Activated naive CD4-positive, alpha-beta T cell treated with anti-CD3 and anti-CD28 coated beads, Interleukin-2, amount 50 U/mL, for 24 hours (primary cell): Measurements from ENCODE around the gene PEPD.
"Not testable (repeated sequence)": the region's sequence is repeated elsewhere in the genome, so short reads cannot be mapped to it uniquely, and the experiment has no call there.

Source experiments
- H3K27ac Mint-ChIP-seq: one replicate; pipeline ENCODE4 v1.8.0; 2021; ENCODE audit warnings: mild to moderate bottlenecking, mixed read lengths
- H3K27me3 Mint-ChIP-seq: one replicate; pipeline ENCODE4 v1.8.0; 2021; ENCODE audit warnings: mixed read lengths
- H3K36me3 Mint-ChIP-seq: one replicate; pipeline ENCODE4 v1.8.0; 2021; ENCODE audit warnings: mixed read lengths
- H3K4me1 Mint-ChIP-seq: one replicate; pipeline ENCODE4 v1.8.0; 2021; ENCODE audit warnings: mixed read lengths
- H3K4me3 Mint-ChIP-seq: one replicate; pipeline ENCODE4 v1.8.0; 2021; ENCODE audit warnings: mild to moderate bottlenecking, mixed read lengths
- H3K9me3 Mint-ChIP-seq: one replicate; pipeline ENCODE4 v1.8.0; 2021; ENCODE audit warnings: mixed read lengths

The PEPD gene

DNA sequence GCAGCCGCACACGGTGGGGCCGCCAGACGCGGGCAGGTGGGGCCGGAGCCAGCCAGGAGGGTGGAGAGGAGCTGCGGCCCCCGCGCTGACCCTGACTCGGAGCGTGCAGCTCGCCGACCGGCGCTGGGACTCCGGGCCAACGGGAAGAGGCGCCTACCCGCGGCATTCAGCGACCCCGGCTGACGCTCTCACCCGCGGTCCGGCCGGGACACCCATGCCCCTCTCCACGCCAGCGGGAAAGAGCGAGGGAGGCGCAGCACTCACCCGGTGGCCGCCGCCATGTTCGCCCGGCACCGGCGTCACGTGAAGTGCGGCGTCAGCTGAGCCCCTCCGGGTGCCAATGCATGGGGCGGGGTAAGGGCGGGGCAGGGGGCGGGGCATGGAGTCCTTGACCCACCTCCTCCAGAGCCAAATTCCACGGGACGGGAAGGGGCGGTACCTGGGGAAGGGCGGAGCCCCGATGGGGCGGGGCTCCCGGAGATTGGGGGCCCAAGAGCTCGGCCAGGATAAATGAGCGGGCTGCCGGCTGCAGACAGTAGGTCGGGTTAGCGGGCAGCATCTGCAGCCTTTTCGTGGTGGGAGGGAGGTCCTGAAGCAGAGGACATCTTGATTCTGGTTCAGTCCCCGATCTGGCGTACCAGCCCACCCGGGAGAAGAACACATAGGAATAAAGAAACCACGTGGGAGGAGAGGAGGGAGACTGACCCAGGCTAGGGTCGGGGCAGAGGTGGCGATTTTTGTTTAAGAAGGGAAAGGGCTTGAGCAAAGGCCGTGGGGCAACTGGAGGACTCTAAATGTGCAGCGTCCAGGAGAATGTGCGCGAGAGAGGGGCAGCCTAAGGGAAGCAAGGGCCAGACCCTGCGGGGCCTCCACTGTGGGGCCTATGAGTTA is at the start of gene PEPD:
Gene PEPD, minus strand, starts transcription at position 312 of the 891 bp plus-strand sequence. Its CDS starts 31 bp downstream, at position 281.
- no peaks in the 10 kb centered on the region for H3K36me3 Mint-ChIP-seq
- peaks cover 26% of the 10 kb centered on the region for H3K4me1 Mint-ChIP-seq
- H3K9me3 Mint-ChIP-seq: no peaks in the 10 kb centered on the region
- H3K27ac Mint-ChIP-seq: peak within 1 kb of the TSS; percentile 51
- H3K4me3 Mint-ChIP-seq: peak within 1 kb of the TSS; percentile 87
- H3K27me3 Mint-ChIP-seq: no peaks in the 10 kb centered on the region

DNA sequence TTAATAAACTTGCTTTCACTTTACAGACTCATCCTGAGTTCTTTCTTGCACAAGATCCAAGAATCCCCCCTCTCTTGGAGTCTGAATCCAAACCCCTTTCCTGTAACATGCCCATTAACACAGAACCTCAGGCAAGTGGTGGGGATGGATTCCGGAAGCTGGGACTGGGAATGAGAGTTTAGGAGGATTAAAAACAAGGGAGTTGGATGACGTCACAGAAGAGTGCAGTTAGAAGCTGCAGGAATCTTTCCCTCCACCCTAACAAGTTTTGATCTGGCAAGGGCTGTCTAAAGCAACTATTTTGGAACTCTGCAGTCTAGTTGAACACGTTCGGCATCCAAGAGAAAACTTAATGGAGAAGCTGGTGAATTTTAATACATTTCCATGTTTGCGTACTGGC is 48.2 kb upstream of the PEPD start:
- no peak overlapping the region for H3K4me3 Mint-ChIP-seq
- no peaks in the 10 kb centered on the region for H3K36me3 Mint-ChIP-seq
- H3K9me3 Mint-ChIP-seq: peaks cover 4% of the 10 kb centered on the region
- no peaks in the 10 kb centered on the region for H3K4me1 Mint-ChIP-seq
- H3K27ac Mint-ChIP-seq: no peak overlapping the region
- H3K27me3 Mint-ChIP-seq: peaks cover 19% of the 10 kb centered on the region

DNA sequence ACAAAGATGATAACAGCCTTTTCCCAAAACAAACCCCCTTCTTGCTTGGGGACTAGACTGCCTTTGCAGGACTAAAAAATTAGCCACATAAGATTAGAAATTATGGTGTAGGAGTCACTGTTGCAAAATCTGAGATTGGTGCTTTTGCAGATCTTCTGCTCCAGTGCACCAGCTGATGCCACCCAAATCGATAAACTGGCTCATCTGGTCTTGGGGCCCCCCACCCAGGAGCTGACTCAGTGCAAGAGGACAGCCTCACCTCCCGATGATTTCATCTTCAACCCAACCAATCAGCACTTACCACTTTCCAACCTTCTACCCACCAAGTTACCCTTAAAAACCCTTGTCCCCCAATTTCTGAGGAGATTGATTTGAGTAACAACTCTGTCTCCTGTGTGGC is 47.1 kb upstream of the PEPD start:
- no peak overlapping the region for H3K27ac Mint-ChIP-seq
- no peaks in the 10 kb centered on the region for H3K36me3 Mint-ChIP-seq
- H3K27me3 Mint-ChIP-seq: peaks cover 21% of the 10 kb centered on the region
- no peaks in the 10 kb centered on the region for H3K4me1 Mint-ChIP-seq
- no peak overlapping the region for H3K4me3 Mint-ChIP-seq
- H3K9me3 Mint-ChIP-seq: no peaks in the 10 kb centered on the region

DNA sequence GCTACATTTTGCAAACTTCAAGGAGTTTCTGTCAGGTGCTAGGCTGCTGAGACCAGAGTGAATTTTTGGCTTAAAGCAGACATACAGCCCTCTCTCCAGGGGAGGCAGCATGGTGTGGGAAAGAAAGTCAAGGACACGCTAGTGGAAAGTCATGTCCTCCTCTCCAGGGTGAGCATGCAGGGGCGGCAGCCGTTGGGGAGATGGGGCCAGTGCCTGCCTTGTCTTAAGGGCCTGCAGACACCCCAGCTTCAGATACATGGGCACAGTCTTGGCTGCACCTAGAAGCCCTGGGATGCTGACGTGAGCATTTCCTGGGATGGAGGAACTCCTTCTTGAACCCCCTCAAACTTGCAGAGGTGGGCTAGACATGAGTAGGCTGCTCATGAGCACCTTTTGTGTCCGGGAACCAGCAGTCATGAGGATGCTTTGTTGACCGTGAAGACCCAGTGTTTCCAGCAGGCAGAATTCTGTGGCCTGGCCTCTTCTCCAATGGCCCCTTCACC is 43.3 kb upstream of the PEPD start:
- Mint-ChIP-seq H3K27ac (no peak overlapping the region), H3K4me3 (no peak overlapping the region), H3K4me1 (no peaks in the 10 kb centered on the region), H3K27me3 (peaks cover 15% of the 10 kb centered on the region), H3K9me3 (no peaks in the 10 kb centered on the region), H3K36me3 (no peaks in the 10 kb centered on the region)

DNA sequence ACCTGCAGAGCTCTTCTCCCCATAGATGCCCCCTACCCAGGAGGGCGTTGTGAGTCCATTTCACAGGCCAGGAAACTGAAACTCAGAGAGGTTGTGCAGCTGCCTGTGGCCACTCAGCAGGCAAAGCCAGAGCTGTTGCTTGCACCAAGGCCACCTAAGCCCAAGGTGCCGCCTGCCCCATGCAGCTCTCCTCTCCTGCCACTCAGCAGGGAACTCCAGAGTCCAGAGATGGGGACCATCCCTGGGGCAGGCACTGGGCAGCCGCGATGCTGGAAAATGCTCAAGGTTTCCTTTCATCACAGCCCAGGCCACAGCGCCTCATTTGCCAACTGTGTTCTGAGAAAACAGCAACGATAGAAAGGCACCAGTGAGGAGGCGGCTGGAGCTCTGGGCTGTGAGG is 41.0 kb upstream of the PEPD start:
- Mint-ChIP-seq H3K36me3 (no peaks in the 10 kb centered on the region), H3K4me3 (no peak overlapping the region)

DNA sequence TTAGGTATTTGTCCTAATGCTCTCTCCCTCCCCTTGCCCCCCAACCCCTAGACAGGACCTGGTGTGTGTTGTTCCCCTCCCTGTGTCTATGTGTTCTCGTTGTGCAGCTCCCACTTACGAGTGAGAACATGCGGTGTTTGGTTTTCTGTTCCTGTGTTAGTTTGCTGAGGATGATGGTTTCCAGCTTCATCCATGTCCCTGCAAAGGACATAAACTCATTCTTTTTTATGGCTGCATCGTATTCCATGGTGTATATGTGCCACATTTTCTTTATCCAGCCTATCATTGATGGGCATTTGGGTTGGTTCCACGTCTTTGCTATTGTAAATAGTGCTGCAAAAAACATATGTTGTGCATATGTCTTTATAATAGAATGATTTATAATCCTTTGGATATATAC is 40.1 kb upstream of the PEPD start:
- not testable (repeated sequence) for H3K4me3 Mint-ChIP-seq, H3K27me3 Mint-ChIP-seq, H3K9me3 Mint-ChIP-seq, H3K4me1 Mint-ChIP-seq, H3K27ac Mint-ChIP-seq, H3K36me3 Mint-ChIP-seq

More for the DNA sequence above, 41.0 kb upstream of the PEPD start:
- H3K27me3 Mint-ChIP-seq: peaks cover 9% of the 10 kb centered on the region
- H3K27ac Mint-ChIP-seq: no peak overlapping the region
- H3K4me1 Mint-ChIP-seq: no peaks in the 10 kb centered on the region
- no peaks in the 10 kb centered on the region for H3K9me3 Mint-ChIP-seq

DNA sequence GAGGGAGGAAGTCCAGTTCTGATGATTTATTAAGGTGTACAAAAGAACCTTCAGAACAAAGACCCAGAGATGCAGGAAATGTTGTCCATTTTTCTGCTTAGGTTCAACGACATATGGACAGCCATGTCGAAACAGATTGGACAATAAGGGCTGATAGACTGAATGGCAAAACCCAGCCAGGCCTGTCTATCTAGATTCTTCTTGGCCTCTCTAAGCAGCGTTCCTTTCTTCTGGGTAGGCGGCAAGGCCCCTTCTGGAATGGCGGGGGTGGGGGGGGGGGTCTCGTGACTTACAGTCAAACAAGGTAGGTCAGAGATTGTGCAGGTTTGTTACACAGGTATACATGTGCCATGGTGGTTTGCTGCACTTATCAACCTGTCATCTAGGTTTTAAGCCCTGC is 39.7 kb upstream of the PEPD start:
- Mint-ChIP-seq H3K27ac (no peak overlapping the region), H3K36me3 (no peaks in the 10 kb centered on the region), H3K9me3 (no peaks in the 10 kb centered on the region), H3K4me3 (no peak overlapping the region), H3K27me3 (peaks cover 7% of the 10 kb centered on the region), H3K4me1 (no peaks in the 10 kb centered on the region)

DNA sequence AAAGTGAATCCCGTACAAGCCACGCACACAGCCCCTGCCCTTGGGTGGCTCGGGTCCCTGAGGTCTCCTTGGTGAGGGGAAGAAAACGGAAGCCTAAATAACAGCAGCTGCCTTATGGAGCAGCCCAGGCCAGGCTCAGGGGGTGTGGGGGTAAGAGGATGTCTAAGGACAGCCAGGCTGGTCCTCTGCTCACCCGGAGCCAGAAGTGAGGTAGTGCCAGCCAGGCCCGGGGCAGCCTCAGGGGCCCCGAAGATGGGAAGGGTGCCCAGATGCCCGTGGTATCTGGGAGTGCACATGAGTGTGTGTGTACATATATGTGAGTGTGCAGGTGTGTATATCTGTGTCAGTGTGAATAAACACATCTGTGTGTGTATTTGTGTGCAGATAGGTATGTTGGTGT is 38.4 kb upstream of the PEPD start:
- H3K4me1 Mint-ChIP-seq: no peaks in the 10 kb centered on the region
- no peaks in the 10 kb centered on the region for H3K9me3 Mint-ChIP-seq
- H3K36me3 Mint-ChIP-seq: no peaks in the 10 kb centered on the region
- H3K4me3 Mint-ChIP-seq: no peak overlapping the region
- H3K27ac Mint-ChIP-seq: no peak overlapping the region
- H3K27me3 Mint-ChIP-seq: peaks cover 2% of the 10 kb centered on the region

DNA sequence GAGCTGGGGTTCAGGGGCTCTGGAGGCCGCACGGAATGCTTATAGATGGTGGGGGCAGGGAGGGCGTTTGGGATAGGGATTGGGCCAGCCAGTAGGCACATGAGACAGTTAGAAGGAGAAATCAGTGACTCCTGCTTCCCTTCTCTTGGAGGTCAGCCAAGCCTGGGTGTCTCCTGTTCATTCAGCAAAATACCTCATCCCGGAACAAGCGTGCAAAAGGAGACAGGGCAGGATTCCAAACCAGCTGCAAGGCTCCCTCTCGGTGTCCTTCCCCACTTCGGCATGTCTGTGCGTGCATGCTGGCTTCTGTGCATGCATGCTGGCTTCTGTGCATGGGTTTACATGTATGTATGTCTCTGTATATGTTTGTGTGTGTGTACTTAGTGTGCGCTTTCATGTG is 37.3 kb upstream of the PEPD start:
- Mint-ChIP-seq H3K9me3 (no peaks in the 10 kb centered on the region), H3K36me3 (no peaks in the 10 kb centered on the region), H3K4me1 (no peaks in the 10 kb centered on the region), H3K27me3 (peaks cover 1% of the 10 kb centered on the region), H3K27ac (no peak overlapping the region), H3K4me3 (no peak overlapping the region)

DNA sequence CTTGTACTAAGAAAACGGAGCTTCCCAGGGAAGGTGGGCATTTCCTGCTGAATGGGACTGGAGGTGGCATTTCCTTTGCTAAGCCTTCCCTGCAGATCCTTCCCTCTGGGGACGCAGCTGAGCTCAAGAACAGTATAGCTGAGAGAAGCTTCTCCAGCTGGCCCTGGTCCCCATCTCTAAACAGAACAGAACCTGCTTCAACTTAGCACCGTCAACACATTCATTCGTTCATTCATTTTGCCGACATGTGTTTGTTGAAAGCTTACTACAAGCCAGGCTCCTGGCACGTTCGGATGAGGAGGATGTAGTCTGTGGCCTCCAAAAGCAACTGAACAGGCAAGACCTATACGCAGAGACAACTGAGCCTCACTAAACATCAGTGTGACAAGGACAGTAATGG is 36.6 kb upstream of the PEPD start:
- peaks cover 1% of the 10 kb centered on the region for H3K27me3 Mint-ChIP-seq
- H3K27ac Mint-ChIP-seq: no peak overlapping the region
- no peaks in the 10 kb centered on the region for H3K9me3 Mint-ChIP-seq
- no peaks in the 10 kb centered on the region for H3K36me3 Mint-ChIP-seq
- H3K4me1 Mint-ChIP-seq: no peaks in the 10 kb centered on the region
- no peak overlapping the region for H3K4me3 Mint-ChIP-seq

DNA sequence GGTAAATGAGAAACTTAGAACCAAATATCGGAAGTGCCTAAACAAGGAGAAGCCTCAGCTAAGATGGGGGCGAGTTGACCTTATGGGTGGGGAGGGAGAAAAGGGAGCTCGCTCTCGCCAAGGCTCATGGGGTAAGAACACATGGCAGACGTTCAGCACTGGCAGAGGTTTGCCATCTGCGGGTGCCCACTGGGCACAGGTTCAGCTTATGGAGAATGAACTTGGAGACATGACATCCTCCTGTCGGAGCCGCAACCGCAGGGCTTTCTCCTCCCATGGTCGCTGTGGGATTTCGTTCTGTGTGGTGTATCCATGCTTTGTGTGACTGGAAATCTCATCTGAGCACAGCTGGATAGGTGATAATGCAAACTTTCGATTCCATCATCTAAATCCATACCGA is 36.1 kb upstream of the PEPD start:
- Mint-ChIP-seq H3K27ac (no peak overlapping the region), H3K27me3 (peaks cover 1% of the 10 kb centered on the region), H3K9me3 (no peaks in the 10 kb centered on the region), H3K36me3 (no peaks in the 10 kb centered on the region), H3K4me1 (no peaks in the 10 kb centered on the region), H3K4me3 (no peak overlapping the region)

DNA sequence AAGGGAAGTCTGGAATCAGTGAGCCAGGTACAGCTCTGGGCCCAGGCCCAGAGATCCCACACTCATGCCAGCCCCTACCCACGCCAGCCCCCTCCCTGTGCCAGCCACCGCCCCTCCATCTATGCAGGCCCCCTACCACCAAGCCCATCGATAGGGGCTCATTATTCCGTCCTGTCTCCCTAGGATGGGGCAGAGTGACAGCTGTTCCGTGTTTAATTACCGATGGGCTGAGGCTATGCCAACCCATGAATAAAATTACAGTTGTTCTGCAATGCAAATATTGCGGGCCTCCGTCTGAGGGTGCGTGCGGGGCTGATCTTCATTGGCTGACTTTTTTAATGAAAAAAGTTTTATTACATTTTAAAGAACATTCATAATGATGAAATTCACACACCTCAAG is 35.6 kb upstream of the PEPD start:
- H3K27ac Mint-ChIP-seq: no peak overlapping the region
- H3K4me3 Mint-ChIP-seq: no peak overlapping the region
- H3K27me3 Mint-ChIP-seq: peaks cover 1% of the 10 kb centered on the region
- H3K36me3 Mint-ChIP-seq: no peaks in the 10 kb centered on the region
- no peaks in the 10 kb centered on the region for H3K4me1 Mint-ChIP-seq
- no peaks in the 10 kb centered on the region for H3K9me3 Mint-ChIP-seq

DNA sequence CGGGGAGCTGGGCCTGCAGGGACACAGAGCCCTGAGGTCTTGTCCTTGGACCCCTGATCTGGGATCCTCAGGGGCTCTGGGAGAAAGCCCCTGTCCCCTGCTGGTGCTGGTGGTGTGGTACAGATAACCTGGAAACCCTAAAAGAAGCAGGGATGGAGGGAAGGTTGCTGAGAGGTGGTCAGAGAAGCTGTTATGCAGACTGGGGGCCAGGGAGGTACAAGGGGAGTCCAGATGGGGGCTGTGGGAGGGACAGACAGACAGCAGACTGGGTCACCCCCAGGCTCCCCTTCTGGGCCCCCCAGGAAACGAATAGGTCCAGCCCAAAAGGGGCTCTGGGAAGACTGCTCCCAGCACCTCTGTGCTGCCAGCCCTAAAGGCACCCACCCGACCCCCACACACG is 34.7 kb upstream of the PEPD start:
- H3K27me3 Mint-ChIP-seq: no peaks in the 10 kb centered on the region
- H3K9me3 Mint-ChIP-seq: no peaks in the 10 kb centered on the region
- H3K27ac Mint-ChIP-seq: no peak overlapping the region
- no peak overlapping the region for H3K4me3 Mint-ChIP-seq
- H3K4me1 Mint-ChIP-seq: no peaks in the 10 kb centered on the region
- no peaks in the 10 kb centered on the region for H3K36me3 Mint-ChIP-seq

DNA sequence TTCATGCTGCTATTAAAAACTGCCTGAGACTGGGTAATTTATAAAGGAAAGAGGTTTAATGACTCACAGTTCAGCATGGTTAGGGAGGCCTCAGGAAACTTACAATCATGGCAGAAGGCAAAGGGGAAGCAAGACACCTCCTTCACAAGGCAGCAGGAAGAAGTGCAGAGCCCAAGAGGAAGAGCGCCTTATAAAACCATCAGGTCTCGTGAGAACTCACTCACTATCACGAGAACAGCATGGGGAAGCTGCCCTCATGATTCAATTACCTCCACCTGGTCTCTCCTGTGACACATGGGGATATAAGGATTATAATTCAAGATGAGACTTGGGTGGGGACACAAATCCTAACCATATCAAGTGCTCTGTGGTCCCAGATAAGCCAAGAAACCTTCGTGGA is 34.1 kb upstream of the PEPD start:
- not testable (repeated sequence) for H3K4me1 Mint-ChIP-seq, H3K9me3 Mint-ChIP-seq, H3K36me3 Mint-ChIP-seq, H3K27ac Mint-ChIP-seq, H3K4me3 Mint-ChIP-seq, H3K27me3 Mint-ChIP-seq

DNA sequence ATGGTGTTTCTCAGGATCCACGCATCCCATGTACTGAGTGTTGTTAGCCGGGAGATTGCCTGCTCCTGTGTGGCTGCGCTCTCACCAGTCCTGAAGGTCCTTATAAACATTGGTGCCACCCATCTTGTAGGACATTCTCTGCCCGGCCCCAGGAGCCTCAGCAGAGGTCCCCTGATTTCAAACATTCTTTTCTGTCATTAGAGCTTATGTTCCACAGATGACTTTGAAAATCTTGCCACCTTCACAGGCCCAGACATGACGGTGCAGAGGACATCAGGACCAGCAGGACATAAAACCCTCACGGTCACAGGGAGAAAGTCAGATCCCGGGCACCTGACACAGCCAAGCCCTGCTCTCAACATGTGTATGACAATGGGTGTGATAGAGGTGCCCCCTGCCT is 33.2 kb upstream of the PEPD start:
- no peaks in the 10 kb centered on the region for H3K27me3 Mint-ChIP-seq
- H3K36me3 Mint-ChIP-seq: no peaks in the 10 kb centered on the region
- no peak overlapping the region for H3K27ac Mint-ChIP-seq
- no peaks in the 10 kb centered on the region for H3K4me1 Mint-ChIP-seq
- no peak overlapping the region for H3K4me3 Mint-ChIP-seq
- no peaks in the 10 kb centered on the region for H3K9me3 Mint-ChIP-seq

DNA sequence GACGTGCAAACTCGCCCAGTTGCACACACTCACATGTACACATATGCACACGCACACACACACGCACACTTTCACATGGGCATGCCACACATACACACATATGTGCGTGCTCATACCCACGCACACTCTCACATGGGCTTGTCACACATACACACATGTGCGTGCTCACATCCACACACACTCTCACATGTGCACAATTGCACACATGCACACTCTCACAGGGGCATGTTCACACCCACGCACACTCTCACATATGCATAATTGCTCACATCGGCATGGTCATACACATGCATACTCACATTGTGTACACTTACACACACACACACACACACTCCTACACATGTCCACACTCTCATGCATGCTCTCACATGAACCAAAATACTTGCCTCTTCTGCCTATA is 32.8 kb upstream of the PEPD start:
- no peak overlapping the region for H3K27ac Mint-ChIP-seq
- H3K27me3 Mint-ChIP-seq: no peaks in the 10 kb centered on the region
- no peaks in the 10 kb centered on the region for H3K36me3 Mint-ChIP-seq
- H3K9me3 Mint-ChIP-seq: no peaks in the 10 kb centered on the region
- H3K4me3 Mint-ChIP-seq: no peak overlapping the region
- no peaks in the 10 kb centered on the region for H3K4me1 Mint-ChIP-seq
